ENCODE results near the gene WIPF3. TPM values are rescaled to one million over a fixed set of nuclear protein-coding genes. Genes with fewer than 3 reads are reported as not detected.
"Not testable (repeated sequence)": the region's sequence is repeated elsewhere in the genome, so short reads cannot be mapped to it uniquely, and the experiment has no call there.

Gene WIPF3
- total RNA-seq, 2 donors from 2014 or later, result not detected

- ATAC-seq, result no peak
- H3K4me3 Mint-ChIP-seq, result no peak overlapping the region
These were observed 78.3 kb downstream of the WIPF3 start for GRCh38 chr7:29884399-29885272.

DNA sequence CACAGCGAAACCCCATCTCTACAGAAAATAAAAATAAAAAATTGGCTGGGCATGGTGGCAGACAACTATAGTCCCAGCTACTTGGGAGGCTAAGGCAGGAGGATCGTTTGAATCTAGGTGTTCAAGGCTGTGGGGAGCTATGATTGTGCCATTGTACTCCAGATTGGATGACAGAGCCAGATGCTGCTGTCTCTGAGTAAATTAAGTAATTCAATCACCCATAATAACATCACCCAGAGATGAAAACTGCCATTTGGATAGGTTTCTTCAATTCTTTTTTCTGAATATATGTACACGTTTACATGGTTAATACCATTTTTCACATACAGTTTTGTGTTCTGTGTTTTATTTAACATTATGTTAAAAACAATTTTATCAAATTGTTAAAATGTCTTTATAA, 79.3 kb downstream of the WIPF3 start:
- no peak for ATAC-seq
- no peaks in the 10 kb centered on the region for H3K36me3 Mint-ChIP-seq
- peaks cover 0 to 6% of the 10 kb centered on the region in 2 donors for H3K27me3 Mint-ChIP-seq
- no peak overlapping the region for H3K4me3 Mint-ChIP-seq
- peaks cover 0 to 6% of the 10 kb centered on the region in 2 donors for H3K4me1 Mint-ChIP-seq (ENCODE audit: low read depth in 2 of 2)
- no peak for DNase-seq (ENCODE audit: low spot score)
- no peaks in the 10 kb centered on the region for H3K9me3 Mint-ChIP-seq
- H3K27ac Mint-ChIP-seq, result no peak overlapping the region

More at GRCh38 chr7:29884399-29885272, 78.3 kb downstream of the WIPF3 start:
- H3K27ac Mint-ChIP-seq, result no peak overlapping the region
- H3K9me3 Mint-ChIP-seq, result no peaks in the 10 kb centered on the region
- peaks cover 0 to 6% of the 10 kb centered on the region in 2 donors for H3K4me1 Mint-ChIP-seq (ENCODE audit: low read depth in 2 of 2)
- H3K36me3 Mint-ChIP-seq, result no peaks in the 10 kb centered on the region
- no peak for DNase-seq (ENCODE audit: low spot score)
- H3K27me3 Mint-ChIP-seq, result peaks cover 0 to 6% of the 10 kb centered on the region in 2 donors

GRCh38 chr7:29886827-29887226, 80.5 kb downstream of the WIPF3 start:
- Mint-ChIP-seq H3K9me3 (no peaks in the 10 kb centered on the region), H3K27ac (no peak overlapping the region), H3K4me1 (ENCODE audit: low read depth in 2 of 2) (peaks cover 0 to 6% of the 10 kb centered on the region in 2 donors), H3K4me3 (no peak overlapping the region), H3K27me3 (peaks cover 0 to 6% of the 10 kb centered on the region in 2 donors), H3K36me3 (no peaks in the 10 kb centered on the region)
- DNase-seq (ENCODE audit: low spot score) (no peak), ATAC-seq (no peak)

DNA sequence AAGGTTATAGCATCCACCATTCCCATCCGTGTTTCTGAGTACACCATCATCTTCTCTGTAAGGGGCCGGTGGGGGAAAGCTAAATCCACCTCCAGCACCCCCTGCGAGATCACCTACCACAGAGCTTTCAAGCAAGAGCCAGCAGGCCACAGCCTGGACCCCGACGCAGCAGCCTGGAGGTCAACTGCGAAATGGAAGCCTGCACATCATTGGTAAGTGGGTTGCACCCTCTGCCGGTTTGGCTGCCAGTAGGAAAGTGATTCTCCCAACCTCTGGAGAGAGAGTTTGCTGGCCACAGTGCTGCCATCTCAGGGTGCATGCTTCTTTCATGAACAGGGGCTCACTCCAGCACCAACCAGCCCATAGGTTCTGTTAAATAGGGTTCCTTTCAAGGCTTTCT, 81.7 kb downstream of the WIPF3 start:
- no peaks in the 10 kb centered on the region for H3K36me3 Mint-ChIP-seq
- ATAC-seq (no peak), DNase-seq (ENCODE audit: low spot score) (no peak)
- H3K9me3 Mint-ChIP-seq, result no peaks in the 10 kb centered on the region
- peaks cover 0 to 3% of the 10 kb centered on the region in 2 donors for H3K27me3 Mint-ChIP-seq
- peaks cover 0 to 1% of the 10 kb centered on the region in 2 donors for H3K4me1 Mint-ChIP-seq (ENCODE audit: low read depth in 2 of 2)
- H3K4me3 Mint-ChIP-seq, result no peak overlapping the region
- H3K27ac Mint-ChIP-seq, result no peak overlapping the region

DNA sequence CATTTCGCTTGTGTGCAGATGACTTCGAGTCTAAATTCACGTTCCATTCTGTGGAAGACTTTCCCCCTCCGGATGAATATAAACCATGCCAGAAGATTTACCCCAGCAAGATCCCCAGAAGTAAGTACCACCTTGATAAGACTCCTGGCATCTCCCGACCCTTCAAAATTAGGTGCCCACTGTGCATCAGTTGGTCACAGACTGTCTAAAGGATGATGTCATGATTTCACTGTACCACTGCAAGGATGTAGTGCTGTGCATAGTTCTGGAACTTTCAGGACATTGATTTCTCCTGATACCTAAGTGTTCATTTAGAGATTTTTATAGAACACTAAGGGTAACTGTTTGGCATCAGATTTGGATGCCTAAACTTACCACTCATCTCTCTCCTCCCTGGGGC, 83.0 kb downstream of the WIPF3 start:
- DNase-seq (ENCODE audit: low spot score), result no peak
- no peaks in the 10 kb centered on the region for H3K27me3 Mint-ChIP-seq
- H3K9me3 Mint-ChIP-seq, result no peaks in the 10 kb centered on the region
- ATAC-seq, result no peak
- H3K27ac Mint-ChIP-seq, result no peak overlapping the region
- no peaks in the 10 kb centered on the region for H3K4me1 Mint-ChIP-seq (ENCODE audit: low read depth in 2 of 2)
- H3K36me3 Mint-ChIP-seq, result no peaks in the 10 kb centered on the region
- no peak overlapping the region for H3K4me3 Mint-ChIP-seq

DNA sequence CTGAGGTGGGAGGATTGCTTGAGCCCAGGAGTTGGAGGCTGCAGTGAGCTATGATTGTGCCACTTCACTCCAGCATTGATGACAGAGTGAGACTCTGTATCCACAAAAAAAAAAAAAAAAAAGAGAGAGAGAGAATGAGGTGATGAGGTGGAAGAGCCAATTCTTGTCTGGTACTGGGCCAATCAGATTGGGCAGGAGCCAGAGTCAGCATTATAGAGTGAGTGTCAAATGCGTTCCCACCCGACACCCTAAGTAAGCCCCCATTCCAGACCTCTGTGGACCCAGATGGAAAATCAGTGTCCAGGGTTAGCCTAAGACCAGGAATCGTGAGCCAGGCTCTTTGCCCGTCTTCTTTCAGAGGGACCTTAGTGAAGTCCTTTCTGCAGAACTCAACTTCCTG, 83.9 kb downstream of the WIPF3 start:
- no peak overlapping the region for H3K27ac Mint-ChIP-seq
- no peaks in the 10 kb centered on the region for H3K9me3 Mint-ChIP-seq
- no peaks in the 10 kb centered on the region for H3K27me3 Mint-ChIP-seq
- DNase-seq (ENCODE audit: low spot score), result no peak
- no peak overlapping the region for H3K4me3 Mint-ChIP-seq
- no peaks in the 10 kb centered on the region for H3K4me1 Mint-ChIP-seq (ENCODE audit: low read depth in 2 of 2)
- no peak for ATAC-seq
- no peaks in the 10 kb centered on the region for H3K36me3 Mint-ChIP-seq

GRCh38 chr7:29890786-29891185, 84.5 kb downstream of the WIPF3 start:
- not testable (repeated sequence) for H3K4me3 Mint-ChIP-seq; H3K4me1 Mint-ChIP-seq (ENCODE audit: low read depth in 2 of 2); H3K27me3 Mint-ChIP-seq; H3K27ac Mint-ChIP-seq; DNase-seq (ENCODE audit: low spot score); ATAC-seq; H3K36me3 Mint-ChIP-seq; H3K9me3 Mint-ChIP-seq

- ATAC-seq (peak in 1 of 2 donors; percentile 38), DNase-seq (ENCODE audit: low spot score) (no peak)
- Mint-ChIP-seq H3K27ac (no peak overlapping the region), H3K4me3 (no peak overlapping the region), H3K36me3 (no peaks in the 10 kb centered on the region), H3K27me3 (peaks cover under 1 to 4% of the 10 kb centered on the region in 2 donors), H3K9me3 (no peaks in the 10 kb centered on the region), H3K4me1 (ENCODE audit: low read depth in 2 of 2) (no peaks in the 10 kb centered on the region)
These were observed 85.5 kb downstream of the WIPF3 start for GRCh38 chr7:29891766-29892165.

DNA sequence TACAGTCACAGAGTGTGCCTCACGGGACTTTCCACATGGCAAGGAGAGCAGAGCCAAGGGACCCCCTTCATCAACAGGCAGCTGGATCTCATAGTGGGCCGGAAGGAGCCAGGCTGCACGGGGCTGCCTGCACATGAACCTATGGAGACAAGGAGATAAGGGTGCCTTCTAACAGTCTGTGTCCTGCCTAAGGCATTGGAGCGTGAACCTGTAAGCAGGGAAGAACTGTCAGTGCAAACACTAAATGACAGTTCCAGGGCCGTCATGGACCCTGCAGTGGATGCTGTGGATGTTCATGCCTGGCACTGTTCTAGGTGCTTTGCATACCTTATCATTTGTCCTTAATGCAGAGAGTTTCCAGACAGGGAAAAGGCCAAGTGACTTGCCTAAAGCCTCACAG, 85.9 kb downstream of the WIPF3 start:
- Mint-ChIP-seq H3K27ac (no peak overlapping the region), H3K27me3 (peaks cover 5 to 6% of the 10 kb centered on the region in 2 donors), H3K36me3 (no peaks in the 10 kb centered on the region), H3K4me1 (ENCODE audit: low read depth in 2 of 2) (no peaks in the 10 kb centered on the region), H3K9me3 (no peaks in the 10 kb centered on the region), H3K4me3 (no peak overlapping the region)
- ATAC-seq (peak in 1 of 2 donors; percentile 42), DNase-seq (ENCODE audit: low spot score) (no peak)

GRCh38 chr7:29893351-29893965, 87.2 kb downstream of the WIPF3 start:
- Mint-ChIP-seq H3K9me3 (no peaks in the 10 kb centered on the region), H3K36me3 (no peaks in the 10 kb centered on the region), H3K4me1 (ENCODE audit: low read depth in 2 of 2) (no peaks in the 10 kb centered on the region), H3K4me3 (no peak overlapping the region), H3K27me3 (peaks cover 14 to 15% of the 10 kb centered on the region in 2 donors), H3K27ac (no peak overlapping the region)
- DNase-seq (ENCODE audit: low spot score) (no peak), ATAC-seq (no peak)

DNA sequence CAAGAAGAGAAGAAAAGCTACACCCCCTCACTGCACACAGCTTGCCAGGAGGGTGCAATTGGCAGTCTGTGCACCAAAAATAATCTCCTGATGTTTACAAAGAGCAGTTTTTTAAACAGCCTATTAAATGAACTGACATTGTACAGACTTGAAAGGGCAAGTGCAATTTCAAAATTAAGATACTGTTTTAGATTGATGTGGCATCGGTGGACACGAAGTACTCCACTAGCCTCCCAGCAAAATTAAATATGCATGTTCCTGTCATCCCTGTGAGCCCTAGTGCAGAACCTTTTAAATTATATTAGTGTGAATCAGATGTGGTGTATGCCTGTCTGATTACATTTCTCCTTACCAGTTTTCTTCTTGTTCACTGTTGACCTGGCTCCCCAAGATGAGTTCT, 87.9 kb downstream of the WIPF3 start:
- Mint-ChIP-seq H3K27ac (no peak overlapping the region), H3K4me1 (ENCODE audit: low read depth in 2 of 2) (no peaks in the 10 kb centered on the region), H3K9me3 (no peaks in the 10 kb centered on the region), H3K4me3 (no peak overlapping the region), H3K36me3 (no peaks in the 10 kb centered on the region), H3K27me3 (peaks cover 21 to 22% of the 10 kb centered on the region in 2 donors)
- ATAC-seq (no peak), DNase-seq (ENCODE audit: low spot score) (no peak)

DNA sequence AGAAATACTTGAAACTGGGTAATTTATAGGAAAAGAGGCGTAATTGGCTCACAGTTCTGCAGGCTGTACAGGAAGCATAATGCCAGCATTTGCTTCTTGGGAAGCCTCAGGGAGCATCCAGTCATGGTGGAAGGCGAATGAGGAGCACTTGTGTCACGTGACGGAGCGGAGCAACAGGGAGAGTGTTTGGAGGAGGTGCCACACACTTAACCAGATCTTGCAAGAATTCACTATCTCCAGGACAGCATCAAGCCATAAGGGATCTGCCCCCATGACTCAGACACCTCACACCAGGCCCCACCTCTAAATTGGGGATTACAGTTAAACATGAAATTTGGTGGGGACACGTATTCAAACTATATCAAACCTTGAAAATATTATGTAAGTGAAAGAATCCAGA, 89.3 kb downstream of the WIPF3 start:
- peaks cover 21 to 24% of the 10 kb centered on the region in 2 donors for H3K27me3 Mint-ChIP-seq
- no peaks in the 10 kb centered on the region for H3K36me3 Mint-ChIP-seq
- DNase-seq (ENCODE audit: low spot score) (no peak), ATAC-seq (no peak)
- no peak overlapping the region for H3K4me3 Mint-ChIP-seq
- no peaks in the 10 kb centered on the region for H3K9me3 Mint-ChIP-seq
- H3K4me1 Mint-ChIP-seq (ENCODE audit: low read depth in 2 of 2), result no peaks in the 10 kb centered on the region
- H3K27ac Mint-ChIP-seq, result no peak overlapping the region

DNA sequence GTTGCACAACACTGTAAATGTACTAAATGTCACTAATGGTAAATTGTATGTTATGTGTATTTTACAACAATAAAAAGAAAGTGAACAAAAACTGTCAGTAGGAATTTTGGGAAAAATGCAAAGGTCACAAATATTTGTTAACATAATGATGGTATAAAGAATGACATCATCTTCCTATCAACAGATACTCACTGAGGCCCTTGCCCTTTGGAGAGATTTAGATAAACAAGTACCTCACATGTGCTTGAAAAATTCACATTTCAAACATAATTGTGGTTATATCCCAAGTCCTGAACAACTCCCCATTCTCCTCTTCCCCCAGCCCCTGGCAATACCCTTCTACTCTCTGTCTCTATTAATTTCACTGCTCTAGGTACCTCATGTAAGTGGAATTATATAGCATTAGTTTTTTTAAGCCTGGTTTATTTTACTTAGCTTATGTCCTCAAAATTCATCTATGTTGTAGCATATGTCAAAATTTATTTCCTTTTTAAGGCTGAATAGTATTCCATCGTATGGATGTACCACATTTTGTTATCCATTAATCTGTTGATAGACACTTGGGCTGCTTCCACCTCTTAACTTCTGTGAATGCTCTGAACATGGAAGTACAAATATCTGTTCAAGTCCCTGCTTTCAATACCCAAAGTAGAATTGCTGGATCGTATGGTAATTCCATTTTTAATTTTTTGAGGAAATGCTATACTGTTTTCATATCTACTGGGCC, 90.5 kb downstream of the WIPF3 start:
- Mint-ChIP-seq H3K4me1 (ENCODE audit: low read depth in 2 of 2) (no peaks in the 10 kb centered on the region), H3K9me3 (no peaks in the 10 kb centered on the region), H3K27ac (no peak overlapping the region), H3K4me3 (no peak overlapping the region), H3K27me3 (peaks cover 24% of the 10 kb centered on the region in 2 donors), H3K36me3 (no peaks in the 10 kb centered on the region)
- DNase-seq (ENCODE audit: low spot score) (no peak), ATAC-seq (no peak)

DNA sequence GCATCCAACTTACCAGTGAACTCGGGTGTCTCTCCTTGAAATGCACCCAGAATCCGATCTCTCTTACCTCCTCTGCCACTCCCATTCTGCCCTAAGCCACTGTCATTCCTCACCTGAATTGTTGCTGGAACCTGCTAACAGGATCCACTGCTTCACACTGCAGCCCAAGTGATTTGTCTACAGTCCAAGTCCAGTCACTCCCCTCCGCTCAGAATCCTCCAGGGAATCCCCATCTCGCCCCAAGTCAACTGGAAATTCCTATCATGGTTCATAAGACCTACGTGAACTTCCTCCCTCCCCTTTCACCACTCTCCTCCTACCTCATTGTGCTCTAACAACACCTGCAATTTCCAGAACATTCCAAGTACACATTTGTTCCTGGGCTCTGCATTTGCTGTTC, 92.0 kb downstream of the WIPF3 start:
- Mint-ChIP-seq H3K9me3 (no peaks in the 10 kb centered on the region), H3K4me3 (no peak overlapping the region), H3K4me1 (ENCODE audit: low read depth in 2 of 2) (no peaks in the 10 kb centered on the region), H3K27me3 (peaks cover 24% of the 10 kb centered on the region in 2 donors), H3K36me3 (no peaks in the 10 kb centered on the region), H3K27ac (no peak overlapping the region)
- DNase-seq (ENCODE audit: low spot score), result no peak
- ATAC-seq, result no peak
